IMR-90 (cell line): ENCODE measurements around the gene UBE3A. TPM values are rescaled to one million over a fixed set of nuclear protein-coding genes. Genes with fewer than 3 reads are reported as not detected.

Experiments
- ATAC-seq: fragments of 200-7000 bp; cut with Tn5 transposase; 2 replicates; pipeline ENCODE4 v1.9.1; 2020; ENCODE audit warnings: low read depth, mild to moderate bottlenecking, moderate library complexity
- BruUV-seq: library from RNA; stranded (reverse); fragments of 400-500 nt; replicated peaks from 2 replicates; lab custom pipeline; 2021; lab: Mats Ljungman, UMichigan
- CTCF ChIA-PET: fragments of 300-600 bp; formaldehyde crosslinking; extraction: SDS; loops from one replicate; lab custom pipeline; 2021; ENCODE audit warnings: antibody characterized with exemption; lab: Yijun Ruan, JAX
- POLR2A ChIA-PET: fragments of 300-600 bp; sonication (Branson Sonifier 250); formaldehyde crosslinking; loops from one replicate; lab custom pipeline; 2022; ENCODE audit warnings: antibody characterized with exemption; ENCODE audit not compliant: unreplicated experiment; lab: Charles Lee
- DNase-seq: peaks from one replicate; pipeline ENCODE4 v3.0.0; 2013
- H2AFZ ChIP-seq: replicated peaks from 2 replicates; pipeline ENCODE3; 2013; ENCODE audit warnings: low read length, mild to moderate bottlenecking; ENCODE audit not compliant: poor library complexity
- H2AK5ac ChIP-seq: 2 replicates; pipeline ENCODE4 v1.6.1; 2013; ENCODE audit warnings: low read depth, low read length, inconsistent platforms
- H2AK9ac ChIP-seq: replicated peaks from 2 replicates; pipeline ENCODE3; 2013; ENCODE audit warnings: mild to moderate bottlenecking, low read depth, low read length, moderate library complexity; ENCODE audit not compliant: poor library complexity
- H2BK120ac ChIP-seq: 2 replicates; pipeline ENCODE4 v1.6.1; 2013; ENCODE audit warnings: low read depth, low read length, inconsistent platforms
- H2BK15ac ChIP-seq: 3 replicates; pipeline ENCODE4 v1.6.1; 2013; ENCODE audit warnings: low read depth, low read length, inconsistent platforms
- H2BK20ac ChIP-seq: 2 replicates; pipeline ENCODE4 v1.6.1; 2013; ENCODE audit warnings: low read depth, mild to moderate bottlenecking, inconsistent platforms, low read length, moderate library complexity
- H2BK5ac ChIP-seq: 2 replicates; pipeline ENCODE4 v1.6.1; 2013; ENCODE audit warnings: mild to moderate bottlenecking, low read depth, low read length, inconsistent platforms; ENCODE audit not compliant: poor library complexity, severe bottlenecking
- H3K14ac ChIP-seq: replicated peaks from 2 replicates; pipeline ENCODE4 v1.6.1; 2013; ENCODE audit warnings: low read depth, low read length, inconsistent platforms
- H3K18ac ChIP-seq: 2 replicates; pipeline ENCODE4 v1.6.1; 2013; ENCODE audit warnings: low read depth, low read length, control low read depth
- H3K23ac ChIP-seq: 2 replicates; pipeline ENCODE4 v1.6.1; 2013; ENCODE audit warnings: low read depth, low read length, inconsistent platforms
- H3K27ac ChIP-seq: 2 replicates; pipeline ENCODE4 v1.5.1; 2013; ENCODE audit warnings: mild to moderate bottlenecking, control low read depth, low read length; ENCODE audit not compliant: insufficient read depth
- H3K27me3 ChIP-seq: 2 replicates; pipeline ENCODE4 v1.6.1; 2013; ENCODE audit warnings: low read length; ENCODE audit not compliant: control insufficient read depth, insufficient read depth
- H3K36me3 ChIP-seq: 2 replicates; pipeline ENCODE4 v1.6.1; 2013; ENCODE audit warnings: low read length, mixed read lengths; ENCODE audit not compliant: control insufficient read depth, insufficient read depth
- H3K4ac ChIP-seq: 2 replicates; pipeline ENCODE4 v1.6.1; 2013; ENCODE audit warnings: low read depth, low read length, inconsistent platforms
- H3K4me1 ChIP-seq: 2 replicates; pipeline ENCODE4 v1.6.1; 2013; ENCODE audit warnings: low read length, mixed read lengths; ENCODE audit not compliant: control insufficient read depth, insufficient read depth
- H3K4me2 ChIP-seq: 2 replicates; pipeline ENCODE4 v1.6.1; 2013; ENCODE audit warnings: low read depth, mild to moderate bottlenecking, control low read depth, low read length, moderate library complexity
- H3K4me3 ChIP-seq: 2 replicates; pipeline ENCODE4 v1.5.1; 2013; ENCODE audit warnings: low read depth, mild to moderate bottlenecking, control low read depth, low read length, moderate library complexity; ENCODE audit not compliant: insufficient read depth
- H3K56ac ChIP-seq: 2 replicates; pipeline ENCODE4 v1.6.1; 2013; ENCODE audit warnings: low read length, inconsistent platforms; ENCODE audit not compliant: insufficient read depth; ENCODE audit errors: extremely low read depth
- H3K79me1 ChIP-seq, 2 experiments: 2 replicates each; pipeline ENCODE4 v1.6.1; 2013; ENCODE audit warnings: low read length in 2 of 2, inconsistent platforms in 1 of 2, low read depth in 1 of 2
- H3K9ac ChIP-seq: 2 replicates; pipeline ENCODE4 v1.6.1; 2013; ENCODE audit warnings: low read depth, low read length, control low read depth
- H3K9me1 ChIP-seq: 2 replicates; pipeline ENCODE4 v1.6.1; 2013; ENCODE audit warnings: low read length, inconsistent platforms; ENCODE audit not compliant: insufficient read depth
- H3K9me3 ChIP-seq: 2 replicates; pipeline ENCODE4 v1.6.1; 2013; ENCODE audit warnings: low read length; ENCODE audit not compliant: control insufficient read depth, insufficient read depth
- H4K20me1 ChIP-seq: 2 replicates; pipeline ENCODE4 v1.6.1; 2013; ENCODE audit warnings: low read length, inconsistent platforms; ENCODE audit not compliant: insufficient read depth
- H4K5ac ChIP-seq: 2 replicates; pipeline ENCODE4 v1.6.1; 2013; ENCODE audit warnings: mild to moderate bottlenecking, low read depth, low read length, control low read depth
- H4K8ac ChIP-seq, 2 experiments: 2 replicates each; pipeline ENCODE4 v1.6.1; 2013; ENCODE audit warnings: low read depth in 2 of 2, low read length in 2 of 2, control low read depth in 1 of 2, inconsistent platforms in 1 of 2
- H4K91ac ChIP-seq: 2 replicates; pipeline ENCODE4 v1.6.1; 2013; ENCODE audit warnings: low read depth, low read length, inconsistent platforms; ENCODE audit not compliant: insufficient read depth
- BHLHE40 ChIP-seq: fragments of 150-350 bp; IDR thresholded peaks from 2 replicates; pipeline ENCODE4 v1.6.1; 2016; ENCODE audit warnings: mild to moderate bottlenecking, low read depth, low read length
- CEBPB ChIP-seq: IDR thresholded peaks from 2 replicates; pipeline ENCODE4 v1.6.1; 2012; ENCODE audit warnings: low read depth, low read length, improper control_type of control experiment
- CHD1 ChIP-seq: IDR thresholded peaks from 2 replicates; pipeline ENCODE4 v1.6.1; 2012; ENCODE audit warnings: low read depth, low read length, improper control_type of control experiment
- FOS ChIP-seq: fragments of 150-350 bp; IDR thresholded peaks from 2 replicates; pipeline ENCODE4 v1.6.1; 2016; ENCODE audit warnings: low read depth, low read length
- MAFK ChIP-seq: IDR thresholded peaks from 2 replicates; pipeline ENCODE4 v1.6.1; 2012; ENCODE audit warnings: low read depth, low read length, improper control_type of control experiment
- MAZ ChIP-seq: IDR thresholded peaks from 2 replicates; pipeline ENCODE4 v1.6.1; 2012; ENCODE audit warnings: low read depth, mild to moderate bottlenecking, low read length, improper control_type of control experiment, moderate library complexity, borderline replicate concordance
- MXI1 ChIP-seq: IDR thresholded peaks from 2 replicates; pipeline ENCODE4 v1.6.1; 2012; ENCODE audit warnings: low read depth, mild to moderate bottlenecking, low read length, moderate library complexity, borderline replicate concordance
- NFE2L2 ChIP-seq: fragments of 150-350 bp; IDR thresholded peaks from 2 replicates; pipeline ENCODE4 v1.6.1; 2016; ENCODE audit warnings: low read depth, mild to moderate bottlenecking, low read length
- POLR2A ChIP-seq: IDR thresholded peaks from 2 replicates; pipeline ENCODE4 v1.6.1; 2012; ENCODE audit warnings: mild to moderate bottlenecking, low read depth, low read length
- RAD21 ChIP-seq: IDR thresholded peaks from 2 replicates; pipeline ENCODE4 v1.6.1; 2012; ENCODE audit warnings: low read length, improper control_type of control experiment
- RCOR1 ChIP-seq: IDR thresholded peaks from 2 replicates; pipeline ENCODE4 v1.6.1; 2012; ENCODE audit warnings: mild to moderate bottlenecking, low read length, improper control_type of control experiment; ENCODE audit not compliant: insufficient replicate concordance
- RFX5 ChIP-seq: IDR thresholded peaks from 2 replicates; pipeline ENCODE4 v1.8.0; 2012; ENCODE audit warnings: low read depth, mild to moderate bottlenecking, low read length, moderate library complexity
- SMC3 ChIP-seq: fragments of 150-350 bp; IDR thresholded peaks from 2 replicates; pipeline ENCODE4 v1.6.1; 2016; ENCODE audit warnings: low read depth, mild to moderate bottlenecking, antibody characterized with exemption, low read length, moderate library complexity
- WGBS, 2 experiments: methylation state at CpG; one replicate each; pipeline versions ENCODE4 v1.1.5 to v1.1.7; 2013; ENCODE audit warnings: missing lambda C conversion rate in 2 of 2; ENCODE audit not compliant: insufficient read length in 1 of 2; ENCODE audit errors: extremely low coverage in 2 of 2; 5-methylcytosine and 5-hydroxymethylcytosine counted together
- dilution Hi-C: fragments of 300-500 bp; cut with HindIII; formaldehyde crosslinking; loops from one replicate; pipeline ENCODE4 v1.14.3; 2018; ENCODE audit warnings: low sequenced_read_pairs; ENCODE audit not compliant: unreplicated experiment
- in situ Hi-C: fragments of 300-500 bp; cut with MboI; formaldehyde crosslinking; loops from 3 replicates; pipeline ENCODE4 v1.14.3; 2019; ENCODE audit warnings: low sequenced_read_pairs, inconsistent platforms, mixed read lengths
- intact Hi-C: fragments of 100-400 bp; cut with micrococcal nuclease; formaldehyde crosslinking; loops from 2 replicates; pipeline ENCODE4 v1.10.0; 2022
- polyA plus RNA-seq, 3 experiments: library from polyadenylated mRNA; depleted of rRNA; stranded (reverse); fragments of >200 nt; gene quantifications; 2 replicates each; pipeline ENCODE4 v1.2.3, GENCODE V29; 2012; ENCODE audit warnings: low replicate concordance in 1 of 3
- total RNA-seq: library from RNA; depleted of rRNA; stranded (reverse); fragments of >200 nt; gene quantifications from 2 replicates; pipeline ENCODE4 v1.2.3, GENCODE V29; 2012
- TF ChIP-seq, protein P1 (sequence below): conservative IDR thresholded peaks from 2 replicates; pipeline ENCODE4 v1.5.1; 2012; ENCODE audit warnings: mild to moderate bottlenecking, low read depth, low read length, improper control_type of control experiment
- TF ChIP-seq, protein P2 (sequence below): fragments of 150-350 bp; IDR thresholded peaks from 2 replicates; pipeline ENCODE4 v1.6.1; 2017; ENCODE audit warnings: mild to moderate bottlenecking, antibody characterized with exemption, low read length, low read depth
- TF ChIP-seq, protein P3 (sequence below): fragments of 150-350 bp; IDR thresholded peaks from 2 replicates; pipeline ENCODE4 v1.6.1; 2016; ENCODE audit warnings: low read depth, mild to moderate bottlenecking, low read length, moderate library complexity, borderline replicate concordance

UBE3A gene
- total and polyA plus RNA-seq, 2 of the 4 experiments (the other 2 are of a cell fraction), result 19.3 to 53.2 TPM

DNA sequence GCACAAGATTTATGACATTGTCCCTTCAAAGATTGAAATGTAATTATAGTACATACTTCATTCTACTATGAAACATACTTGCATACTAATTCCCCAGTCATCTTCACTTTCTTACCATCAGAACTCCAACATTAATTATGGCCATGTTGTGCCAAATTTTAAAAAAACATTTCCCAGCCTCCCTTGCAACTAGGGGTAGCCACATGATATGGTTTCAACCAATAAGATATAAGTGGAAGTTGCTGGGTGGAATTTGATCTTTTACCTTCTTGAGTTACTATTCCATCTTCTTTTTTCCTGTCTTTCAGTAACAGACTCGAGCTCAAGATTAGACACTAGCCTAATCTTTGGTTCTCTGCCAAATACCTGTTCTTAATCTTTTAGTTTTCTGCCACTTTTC, 25.6 kb upstream of the UBE3A start:
- H3K27ac ChIP-seq, result no peak overlapping the region
- no peak overlapping the region for H2AFZ ChIP-seq
- ATAC-seq (no peak), DNase-seq (no peak)
- H2BK20ac ChIP-seq, result no peak overlapping the region
- TF ChIP-seq, protein P1, sequence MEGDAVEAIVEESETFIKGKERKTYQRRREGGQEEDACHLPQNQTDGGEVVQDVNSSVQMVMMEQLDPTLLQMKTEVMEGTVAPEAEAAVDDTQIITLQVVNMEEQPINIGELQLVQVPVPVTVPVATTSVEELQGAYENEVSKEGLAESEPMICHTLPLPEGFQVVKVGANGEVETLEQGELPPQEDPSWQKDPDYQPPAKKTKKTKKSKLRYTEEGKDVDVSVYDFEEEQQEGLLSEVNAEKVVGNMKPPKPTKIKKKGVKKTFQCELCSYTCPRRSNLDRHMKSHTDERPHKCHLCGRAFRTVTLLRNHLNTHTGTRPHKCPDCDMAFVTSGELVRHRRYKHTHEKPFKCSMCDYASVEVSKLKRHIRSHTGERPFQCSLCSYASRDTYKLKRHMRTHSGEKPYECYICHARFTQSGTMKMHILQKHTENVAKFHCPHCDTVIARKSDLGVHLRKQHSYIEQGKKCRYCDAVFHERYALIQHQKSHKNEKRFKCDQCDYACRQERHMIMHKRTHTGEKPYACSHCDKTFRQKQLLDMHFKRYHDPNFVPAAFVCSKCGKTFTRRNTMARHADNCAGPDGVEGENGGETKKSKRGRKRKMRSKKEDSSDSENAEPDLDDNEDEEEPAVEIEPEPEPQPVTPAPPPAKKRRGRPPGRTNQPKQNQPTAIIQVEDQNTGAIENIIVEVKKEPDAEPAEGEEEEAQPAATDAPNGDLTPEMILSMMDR, result no peak
- no peak for TF ChIP-seq MAFK
- TF ChIP-seq CHD1, result no peak
- no peak for TF ChIP-seq SMC3
- TF ChIP-seq, protein P2, sequence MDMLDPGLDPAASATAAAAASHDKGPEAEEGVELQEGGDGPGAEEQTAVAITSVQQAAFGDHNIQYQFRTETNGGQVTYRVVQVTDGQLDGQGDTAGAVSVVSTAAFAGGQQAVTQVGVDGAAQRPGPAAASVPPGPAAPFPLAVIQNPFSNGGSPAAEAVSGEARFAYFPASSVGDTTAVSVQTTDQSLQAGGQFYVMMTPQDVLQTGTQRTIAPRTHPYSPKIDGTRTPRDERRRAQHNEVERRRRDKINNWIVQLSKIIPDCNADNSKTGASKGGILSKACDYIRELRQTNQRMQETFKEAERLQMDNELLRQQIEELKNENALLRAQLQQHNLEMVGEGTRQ, result no peak
- no peak for TF ChIP-seq POLR2A
- no peak for TF ChIP-seq CEBPB
- no peak for TF ChIP-seq RFX5
- no peak for TF ChIP-seq MXI1
- no peak for TF ChIP-seq NFE2L2
- TF ChIP-seq, protein P3, sequence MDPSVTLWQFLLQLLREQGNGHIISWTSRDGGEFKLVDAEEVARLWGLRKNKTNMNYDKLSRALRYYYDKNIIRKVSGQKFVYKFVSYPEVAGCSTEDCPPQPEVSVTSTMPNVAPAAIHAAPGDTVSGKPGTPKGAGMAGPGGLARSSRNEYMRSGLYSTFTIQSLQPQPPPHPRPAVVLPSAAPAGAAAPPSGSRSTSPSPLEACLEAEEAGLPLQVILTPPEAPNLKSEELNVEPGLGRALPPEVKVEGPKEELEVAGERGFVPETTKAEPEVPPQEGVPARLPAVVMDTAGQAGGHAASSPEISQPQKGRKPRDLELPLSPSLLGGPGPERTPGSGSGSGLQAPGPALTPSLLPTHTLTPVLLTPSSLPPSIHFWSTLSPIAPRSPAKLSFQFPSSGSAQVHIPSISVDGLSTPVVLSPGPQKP, result no peak
- no peak for TF ChIP-seq RAD21
- TF ChIP-seq FOS, result no peak
- no peak for TF ChIP-seq BHLHE40
- no peak for TF ChIP-seq MAZ
- TF ChIP-seq RCOR1, result no peak
- CTCF ChIA-PET, result no interaction called here
- no peak overlapping the region for H3K4me3 ChIP-seq
- in situ Hi-C loops (no loop called here), intact Hi-C loops (loop anchor here (5.0 kb wide), 1 partner anchor 802 kb away; no protein-coding TSS in a partner anchor), dilution Hi-C loops (no loop called here)
- H2BK5ac ChIP-seq, result no peak overlapping the region
- no peak overlapping the region for H4K8ac ChIP-seq
- no peak overlapping the region for H4K91ac ChIP-seq
- no peak overlapping the region for H2AK5ac ChIP-seq
- H2BK15ac ChIP-seq, result no peak overlapping the region
- no peak overlapping the region for H3K9ac ChIP-seq
- H3K23ac ChIP-seq, result no peak overlapping the region
- no TSS peak for BruUV-seq
- no peak overlapping the region for H3K4me2 ChIP-seq
- no peak overlapping the region for H2AK9ac ChIP-seq
- no peaks in the 10 kb centered on the region for H3K9me1 ChIP-seq
- no peak overlapping the region for H2BK120ac ChIP-seq
- no peak overlapping the region for H3K18ac ChIP-seq
- POLR2A ChIA-PET, result no interaction called here
- 0 out of 2 replicates have a peak, but pooled peaks cover 2% of the 10 kb centered on the region for H3K9me3 ChIP-seq
- no peak overlapping the region for H3K4ac ChIP-seq
- no peaks in the 10 kb centered on the region for H3K36me3 ChIP-seq
- no peaks in the 10 kb centered on the region for H3K4me1 ChIP-seq
- H4K5ac ChIP-seq, result no peak overlapping the region
- H3K27me3 ChIP-seq, result no peaks in the 10 kb centered on the region
- H4K20me1 ChIP-seq, result no peaks in the 10 kb centered on the region
- H3K56ac ChIP-seq, result no peak overlapping the region
- no peaks in the 10 kb centered on the region for H3K79me1 ChIP-seq
- H3K14ac ChIP-seq, result no peak overlapping the region
- no CpG with 5 or more reads among the region's 1 CpG for WGBS, 2 experiments
